Mammary epithelial cell (primary cell): ENCODE results near the gene KLHL29.

Experiments used
- EZH2 ChIP-seq: IDR thresholded peaks from 2 replicates; pipeline ENCODE4 v1.6.1; 2012; ENCODE audit warnings: low read length, inconsistent platforms, borderline replicate concordance
- TF ChIP-seq, protein P1 (sequence below), 2 donors: IDR thresholded peaks in 1 of 2; conservative IDR thresholded peaks in 1 of 2; 2 replicates each; pipeline ENCODE4 v1.5.1; 2011 to 2012; ENCODE audit warnings: inconsistent platforms in 2 of 2, low read length in 2 of 2, mild to moderate bottlenecking in 2 of 2, control low read depth in 1 of 2, low read depth in 1 of 2; ENCODE audit not compliant: insufficient read depth in 1 of 2; ENCODE audit errors: extremely low read depth in 1 of 2

DNA sequence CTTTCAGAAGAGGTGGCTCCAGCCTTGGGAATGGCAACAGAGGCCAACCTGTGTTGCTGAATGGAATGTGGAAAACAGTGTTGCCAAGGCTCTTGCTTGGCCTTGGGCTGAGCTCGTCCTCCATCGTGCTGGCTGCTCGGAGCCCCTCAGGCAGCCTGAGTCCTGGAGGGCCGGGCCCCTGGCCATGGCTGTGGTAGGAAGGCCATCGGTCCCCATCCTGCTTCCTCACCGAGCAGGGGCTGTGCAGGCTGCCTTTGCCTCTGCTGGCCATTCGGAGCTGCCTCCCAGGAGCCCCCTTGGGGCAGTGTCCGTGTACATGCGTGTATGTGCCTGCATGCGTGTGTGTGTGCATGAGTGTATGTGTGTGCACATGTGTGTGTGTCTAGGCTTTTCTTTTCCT, 178.2 kb downstream of the KLHL29 start:
- no peak for TF ChIP-seq EZH2
- TF ChIP-seq, protein P1, sequence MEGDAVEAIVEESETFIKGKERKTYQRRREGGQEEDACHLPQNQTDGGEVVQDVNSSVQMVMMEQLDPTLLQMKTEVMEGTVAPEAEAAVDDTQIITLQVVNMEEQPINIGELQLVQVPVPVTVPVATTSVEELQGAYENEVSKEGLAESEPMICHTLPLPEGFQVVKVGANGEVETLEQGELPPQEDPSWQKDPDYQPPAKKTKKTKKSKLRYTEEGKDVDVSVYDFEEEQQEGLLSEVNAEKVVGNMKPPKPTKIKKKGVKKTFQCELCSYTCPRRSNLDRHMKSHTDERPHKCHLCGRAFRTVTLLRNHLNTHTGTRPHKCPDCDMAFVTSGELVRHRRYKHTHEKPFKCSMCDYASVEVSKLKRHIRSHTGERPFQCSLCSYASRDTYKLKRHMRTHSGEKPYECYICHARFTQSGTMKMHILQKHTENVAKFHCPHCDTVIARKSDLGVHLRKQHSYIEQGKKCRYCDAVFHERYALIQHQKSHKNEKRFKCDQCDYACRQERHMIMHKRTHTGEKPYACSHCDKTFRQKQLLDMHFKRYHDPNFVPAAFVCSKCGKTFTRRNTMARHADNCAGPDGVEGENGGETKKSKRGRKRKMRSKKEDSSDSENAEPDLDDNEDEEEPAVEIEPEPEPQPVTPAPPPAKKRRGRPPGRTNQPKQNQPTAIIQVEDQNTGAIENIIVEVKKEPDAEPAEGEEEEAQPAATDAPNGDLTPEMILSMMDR (conservative IDR thresholded peaks at IDR 0.05 in 1 of 2, IDR thresholded peaks at IDR 0.05 in 1 of 2; ENCODE audit: extremely low read depth in 1 of 2, insufficient read depth in 1 of 2, low read depth in 1 of 2, low read length in 2 of 2), result no peak
